H1 (cell line): ENCODE results near the gene MLEC. TPM values are rescaled to one million over a fixed set of nuclear protein-coding genes. Genes with fewer than 3 reads are reported as not detected.

Source experiments
- BCL11A ChIP-seq, 2 experiments: IDR thresholded peaks; one replicate each; pipeline ENCODE4 v1.6.1; 2011; ENCODE audit warnings: low read depth in 2 of 2, low read length in 2 of 2, mild to moderate bottlenecking in 2 of 2
- CEBPB ChIP-seq: IDR thresholded peaks from 2 replicates; pipeline ENCODE4 v1.6.1; 2012; ENCODE audit warnings: low read depth, low read length
- CHD7 ChIP-seq: fragments of 300-600 bp; sonication (generic); IDR thresholded peaks from 2 replicates; pipeline ENCODE4 v1.7.1; 2012; ENCODE audit warnings: low read length, moderate library complexity, mild to moderate bottlenecking, inconsistent platforms; ENCODE audit not compliant: insufficient replicate concordance
- EGR1 ChIP-seq: IDR thresholded peaks from 2 replicates; pipeline ENCODE4 v1.6.1; 2011; ENCODE audit warnings: low read depth, low read length, borderline replicate concordance
- HDAC2 ChIP-seq, 2 experiments: fragments of 300-600 bp in 1 of 2; sonication (generic) in 1 of 2; IDR thresholded peaks; 2 replicates each; pipeline ENCODE4 v1.6.1; 2011 to 2012; ENCODE audit warnings: low read depth in 2 of 2, low read length in 2 of 2, mild to moderate bottlenecking in 2 of 2, moderate library complexity in 2 of 2, borderline replicate concordance in 1 of 2, inconsistent platforms in 1 of 2
- HDAC6 ChIP-seq: IDR thresholded peaks from one replicate; pipeline ENCODE4 v1.7.1; 2012; ENCODE audit warnings: low read depth, mild to moderate bottlenecking, inconsistent platforms, low read length, moderate library complexity
- JUN ChIP-seq: IDR thresholded peaks from 2 replicates; pipeline ENCODE4 v1.6.1; 2011; ENCODE audit warnings: low read depth, mild to moderate bottlenecking, improper control_type of control experiment, low read length
- KDM4A ChIP-seq: IDR thresholded peaks from one replicate; pipeline ENCODE4 v1.7.1; 2012; ENCODE audit warnings: low read depth, mild to moderate bottlenecking, moderate library complexity, low read length, inconsistent platforms; ENCODE audit not compliant: severe bottlenecking
- SIX5 ChIP-seq: IDR thresholded peaks from 2 replicates; pipeline ENCODE4 v1.6.1; 2011; ENCODE audit warnings: mild to moderate bottlenecking, low read depth, low read length
- TCF12 ChIP-seq: IDR thresholded peaks from 2 replicates; pipeline ENCODE4 v1.6.1; 2011; ENCODE audit warnings: low read depth, mild to moderate bottlenecking, low read length
- polyA plus RNA-seq, 7 experiments: library from polyadenylated mRNA; depleted of rRNA in 3 of 7; stranded (reverse) in 5 of 7; unstranded in 2 of 7; fragments of >200 nt in 5 of 7; fragments of 200-250 nt in 2 of 7; gene quantifications; 1 replicate in 5 of 7; 2 replicates in 1 of 7; 4 replicates in 1 of 7; pipeline versions ENCODE4 v1.2.1 to v1.2.3, GENCODE V29; 2011 to 2013; ENCODE audit warnings: missing spikeins in 2 of 7, mixed read lengths in 2 of 7
- total RNA-seq: library from RNA; stranded (reverse); fragmentation: NEBNext Ultra II Directional; extraction: Animal tissue kit (Norgen Biotek cat#: 25700); gene quantifications from 2 replicates; pipeline ENCODE4 v1.2.1, GENCODE V29; 2021

MLEC gene
- total and polyA plus RNA-seq, 2 of the 8 experiments (the other 6 are each of a cell fraction or from before 2014, with no cell fraction given): 37.1 to 260 TPM

- TF ChIP-seq CHD7 (no peak), SIX5 (no peak), CEBPB (no peak), JUN (0 out of 2 replicates have a peak, but pooled peaks have one; percentile 59), HDAC2 (IDR thresholded peaks at IDR 0.05; ENCODE audit: borderline replicate concordance in 1 of 2, low read depth in 2 of 2, low read length in 2 of 2) (no peak; a peak in 2 of 4 replicates), EGR1 (0 out of 2 replicates have a peak, but pooled peaks have one; percentile 31), TCF12 (no peak), BCL11A (IDR thresholded peaks at IDR 0.05; ENCODE audit: low read depth in 2 of 2, low read length in 2 of 2) (no peak), HDAC6 (no peak), KDM4A (no peak)
Observed at GRCh38 chr12:120686690-120687577, at the start of gene MLEC (continued).
